Measurements from ENCODE around the gene KCTD6. TPM values are rescaled to one million over a fixed set of nuclear protein-coding genes. Genes with fewer than 3 reads are reported as not detected.

KCTD6 gene
- total and polyA plus RNA-seq, 12 donors = 7.2 to 19.9 (median 11.7) TPM

GRCh38 chr3:58473275-58473674 is 18.6 kb upstream of the KCTD6 start:
- Histone ChIP-seq H3K36me3 (replicated peaks in 1 of 2) (no peaks in the 10 kb centered on the region), H3K4me3 (no peak overlapping the region), H3K4me1 (replicated peaks in 1 of 2) (peaks cover 11 to 17% of the 10 kb centered on the region in 2 donors), H3K27ac (no peak overlapping the region), H3K9me3 (replicated peaks in 1 of 3) (no peaks in the 10 kb centered on the region), H3K27me3 (no peaks in the 10 kb centered on the region)
- intact Hi-C loops (cut with DNase I) = no loop called here
- no peak for DNase-seq
- TF ChIP-seq, protein P1, sequence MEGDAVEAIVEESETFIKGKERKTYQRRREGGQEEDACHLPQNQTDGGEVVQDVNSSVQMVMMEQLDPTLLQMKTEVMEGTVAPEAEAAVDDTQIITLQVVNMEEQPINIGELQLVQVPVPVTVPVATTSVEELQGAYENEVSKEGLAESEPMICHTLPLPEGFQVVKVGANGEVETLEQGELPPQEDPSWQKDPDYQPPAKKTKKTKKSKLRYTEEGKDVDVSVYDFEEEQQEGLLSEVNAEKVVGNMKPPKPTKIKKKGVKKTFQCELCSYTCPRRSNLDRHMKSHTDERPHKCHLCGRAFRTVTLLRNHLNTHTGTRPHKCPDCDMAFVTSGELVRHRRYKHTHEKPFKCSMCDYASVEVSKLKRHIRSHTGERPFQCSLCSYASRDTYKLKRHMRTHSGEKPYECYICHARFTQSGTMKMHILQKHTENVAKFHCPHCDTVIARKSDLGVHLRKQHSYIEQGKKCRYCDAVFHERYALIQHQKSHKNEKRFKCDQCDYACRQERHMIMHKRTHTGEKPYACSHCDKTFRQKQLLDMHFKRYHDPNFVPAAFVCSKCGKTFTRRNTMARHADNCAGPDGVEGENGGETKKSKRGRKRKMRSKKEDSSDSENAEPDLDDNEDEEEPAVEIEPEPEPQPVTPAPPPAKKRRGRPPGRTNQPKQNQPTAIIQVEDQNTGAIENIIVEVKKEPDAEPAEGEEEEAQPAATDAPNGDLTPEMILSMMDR (IDR thresholded peaks at IDR 0.05) = no peak
- no peak for TF ChIP-seq POLR2A (IDR thresholded peaks at IDR 0.05)
- WGBS, 4 donors = 92 to 100% (median 95%) methylated on average over 1 of the region's 1 CpG

DNA sequence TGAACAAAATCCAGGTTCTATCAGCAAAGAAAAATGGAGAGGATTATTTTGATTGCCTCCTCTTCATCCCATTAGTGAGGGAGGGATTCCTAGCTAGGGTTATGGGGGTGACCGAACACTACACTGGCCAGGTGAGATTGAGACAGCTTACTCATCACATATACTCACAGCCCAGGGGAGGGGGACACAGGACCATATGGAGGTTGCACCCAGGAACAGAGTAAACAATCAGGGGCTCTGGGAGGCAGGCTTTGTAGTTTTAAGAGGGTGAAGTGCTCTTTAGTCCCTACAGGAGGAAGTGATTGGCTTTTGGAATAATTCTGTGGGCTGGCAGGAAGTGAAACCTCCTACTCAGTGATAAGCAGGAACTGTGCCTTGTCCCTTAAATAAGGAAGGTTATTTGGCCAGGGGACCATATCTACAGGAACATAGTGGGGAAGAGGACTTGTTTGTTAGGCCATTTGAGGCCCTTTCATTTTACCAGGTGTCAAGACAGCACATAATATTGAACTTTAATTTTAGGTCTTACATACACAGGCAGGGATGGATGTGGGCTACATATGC is 17.5 kb upstream of the KCTD6 start:
- intact Hi-C loops (cut with DNase I) = no loop called here
- TF ChIP-seq, protein P1 (IDR thresholded peaks at IDR 0.05) = no peak
- no peak for TF ChIP-seq POLR2A (IDR thresholded peaks at IDR 0.05)
- DNase-seq = no peak
- no peak overlapping the region for H3K27ac ChIP-seq
- no peaks in the 10 kb centered on the region for H3K9me3 ChIP-seq (replicated peaks in 1 of 3)
- no peaks in the 10 kb centered on the region for H3K27me3 ChIP-seq
- H3K36me3 ChIP-seq (replicated peaks in 1 of 2) = no peaks in the 10 kb centered on the region
- peaks cover 11 to 17% of the 10 kb centered on the region in 2 donors for H3K4me1 ChIP-seq (replicated peaks in 1 of 2)
- no peak overlapping the region for H3K4me3 ChIP-seq
- 78 to 100% (median 96%) methylated on average over 1 of the region's 1 CpG for WGBS, 4 donors

DNA sequence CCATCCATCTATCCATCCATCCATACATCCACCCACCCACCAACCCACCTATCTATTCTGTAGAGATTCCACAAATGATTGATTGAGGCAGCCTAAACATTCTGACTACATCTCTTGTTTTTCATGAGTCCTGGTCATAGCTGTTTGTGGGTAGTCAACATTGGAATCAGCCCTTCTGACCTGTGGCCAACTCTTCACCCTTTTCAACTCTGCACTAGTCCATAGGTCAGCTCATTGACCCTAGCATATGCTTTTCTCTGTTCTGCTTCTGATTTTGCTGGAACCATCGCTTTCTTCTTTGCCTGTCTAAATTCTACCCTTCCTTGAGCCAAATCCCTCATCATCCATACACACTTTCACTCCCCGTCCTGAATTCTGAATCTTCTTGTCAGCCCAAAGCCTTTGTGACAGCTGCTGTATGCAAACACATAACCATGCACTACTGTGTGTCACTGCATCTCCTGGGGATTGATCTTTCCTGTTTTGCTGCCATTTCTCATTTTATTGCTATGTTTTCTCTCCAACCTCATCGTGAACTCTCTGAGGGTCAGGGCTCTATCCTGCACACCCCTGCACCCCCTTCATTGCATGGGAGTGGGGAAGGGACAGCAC is 16.8 kb upstream of the KCTD6 start:
- intact Hi-C loops (cut with DNase I) = no loop called here
- Histone ChIP-seq H3K27me3 (no peaks in the 10 kb centered on the region), H3K27ac (no peak overlapping the region), H3K36me3 (replicated peaks in 1 of 2) (no peaks in the 10 kb centered on the region), H3K9me3 (replicated peaks in 1 of 3) (no peaks in the 10 kb centered on the region), H3K4me1 (replicated peaks in 1 of 2) (peaks cover 11 to 17% of the 10 kb centered on the region in 2 donors), H3K4me3 (no peak overlapping the region)
- 66 to 79% (median 75%) methylated on average over 3 of the region's 3 CpGs for WGBS, 4 donors
- no peak for DNase-seq
- TF ChIP-seq POLR2A (IDR thresholded peaks at IDR 0.05) = no peak
- TF ChIP-seq, protein P1 (IDR thresholded peaks at IDR 0.05) = no peak

DNA sequence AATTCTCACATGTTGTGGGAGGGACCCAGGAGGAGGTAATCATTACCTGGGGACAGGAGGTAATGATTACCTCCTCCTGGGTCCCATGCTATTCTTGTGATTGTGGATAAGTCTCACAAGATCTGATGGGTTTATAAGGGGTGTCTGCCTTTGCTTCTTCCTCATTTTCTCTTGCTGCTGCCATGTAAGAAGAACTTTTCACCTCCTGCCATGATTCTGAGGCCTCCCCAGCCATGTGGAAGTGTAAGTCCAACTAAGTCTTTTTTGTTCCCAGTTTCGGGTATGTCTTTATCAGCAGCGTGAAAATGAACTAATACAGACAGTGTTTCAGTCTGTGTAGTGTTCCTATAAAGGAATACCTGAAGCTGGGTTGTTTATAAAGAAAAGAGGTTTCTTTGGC is 13.1 kb upstream of the KCTD6 start:
- Histone ChIP-seq H3K36me3 (replicated peaks in 1 of 2) (no peaks in the 10 kb centered on the region), H3K4me1 (replicated peaks in 1 of 2) (no peaks in the 10 kb centered on the region), H3K27ac (no peak overlapping the region), H3K27me3 (no peaks in the 10 kb centered on the region), H3K9me3 (replicated peaks in 1 of 3) (no peaks in the 10 kb centered on the region), H3K4me3 (no peak overlapping the region)
- 71 to 86% (median 85%) methylated on average over 2 of the region's 2 CpGs for WGBS, 4 donors
- no peak for TF ChIP-seq POLR2A (IDR thresholded peaks at IDR 0.05)
- TF ChIP-seq, protein P1 (IDR thresholded peaks at IDR 0.05) = no peak
- no peak for DNase-seq
- intact Hi-C loops (cut with DNase I) = no loop called here
